ENCODE results near the gene DLG4. TPM values are rescaled to one million over a fixed set of nuclear protein-coding genes. Genes with fewer than 3 reads are reported as not detected.

The DLG4 gene
- total and polyA plus RNA-seq, 9 donors, result 11.0 to 67.7 (median 28.3) TPM

DNA sequence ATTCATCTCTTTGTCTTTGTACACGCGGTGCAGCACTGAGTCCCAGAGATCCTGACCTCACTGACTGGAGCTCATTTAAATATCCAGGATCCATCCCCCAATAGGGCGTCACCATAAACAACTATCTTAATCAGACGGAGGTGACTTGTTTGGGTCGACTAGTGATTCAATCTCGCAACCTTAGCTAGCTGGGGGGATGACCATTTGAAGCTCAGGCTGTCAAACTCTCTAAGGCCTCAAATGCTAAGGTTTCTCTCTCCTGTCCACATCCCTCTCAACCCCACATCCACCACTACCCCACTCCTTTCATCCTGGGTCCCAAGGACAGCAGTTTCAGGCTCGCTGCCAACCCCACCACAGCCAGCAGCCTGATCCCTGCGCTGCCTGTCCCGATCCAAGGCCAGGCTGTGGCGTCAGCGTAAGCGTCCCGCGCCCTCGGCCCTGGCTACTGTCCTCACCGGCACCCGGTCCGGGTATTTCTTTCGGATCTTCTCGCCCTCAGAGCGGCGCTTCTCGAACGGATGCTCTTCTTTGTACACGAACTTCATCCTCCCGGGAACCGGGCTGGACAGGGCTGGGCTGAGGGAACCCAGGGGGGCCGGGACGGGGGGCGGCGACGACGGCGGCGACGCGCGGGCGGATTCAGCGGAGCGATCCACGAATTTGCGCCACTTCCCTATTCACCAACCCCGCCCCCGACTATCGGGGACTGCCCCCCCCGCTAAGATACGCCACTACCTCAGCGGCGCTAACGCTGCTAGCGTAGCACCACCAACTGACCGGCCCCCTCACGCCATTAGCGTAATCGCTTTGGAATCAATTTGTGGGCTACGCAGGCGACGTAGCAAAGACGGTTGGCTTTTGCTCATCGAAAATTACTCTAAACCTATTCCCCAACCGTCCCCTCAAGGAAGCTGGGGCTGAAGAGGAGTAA lies 22.4 kb upstream of the DLG4 start, which contains the start of gene GABARAP:
Gene GABARAP, minus strand, starts transcription at position 667 of the 934 bp plus-strand sequence. Its CDS starts 119 bp downstream, at position 548.
- Histone ChIP-seq H3K4me3 (peak within 1 kb of the TSS; percentile 86), H3K27ac (peak within 1 kb of the TSS; percentile 91 to 98), H3K27me3 (no peaks in the 10 kb centered on the region), H3K36me3 (no peaks in the 10 kb centered on the region), H3K9me3 (no peaks in the 10 kb centered on the region), H3K4me1 (ENCODE audit: insufficient read depth) (peaks cover 7% of the 10 kb centered on the region)
- 0 to 1% (median 0%) methylated on average over 56 to 62 of the region's 62 CpGs for WGBS, 3 donors
- DNase-seq, result peak; percentile 94 to 98 (median 97)
- intact Hi-C loops (cut with DNase I), result no loop called here
- peak; percentile 82 for TF ChIP-seq POLR2A (IDR thresholded peaks at IDR 0.05)
- no peak for TF ChIP-seq EP300 (IDR thresholded peaks at IDR 0.05)
- TF ChIP-seq, protein P1, sequence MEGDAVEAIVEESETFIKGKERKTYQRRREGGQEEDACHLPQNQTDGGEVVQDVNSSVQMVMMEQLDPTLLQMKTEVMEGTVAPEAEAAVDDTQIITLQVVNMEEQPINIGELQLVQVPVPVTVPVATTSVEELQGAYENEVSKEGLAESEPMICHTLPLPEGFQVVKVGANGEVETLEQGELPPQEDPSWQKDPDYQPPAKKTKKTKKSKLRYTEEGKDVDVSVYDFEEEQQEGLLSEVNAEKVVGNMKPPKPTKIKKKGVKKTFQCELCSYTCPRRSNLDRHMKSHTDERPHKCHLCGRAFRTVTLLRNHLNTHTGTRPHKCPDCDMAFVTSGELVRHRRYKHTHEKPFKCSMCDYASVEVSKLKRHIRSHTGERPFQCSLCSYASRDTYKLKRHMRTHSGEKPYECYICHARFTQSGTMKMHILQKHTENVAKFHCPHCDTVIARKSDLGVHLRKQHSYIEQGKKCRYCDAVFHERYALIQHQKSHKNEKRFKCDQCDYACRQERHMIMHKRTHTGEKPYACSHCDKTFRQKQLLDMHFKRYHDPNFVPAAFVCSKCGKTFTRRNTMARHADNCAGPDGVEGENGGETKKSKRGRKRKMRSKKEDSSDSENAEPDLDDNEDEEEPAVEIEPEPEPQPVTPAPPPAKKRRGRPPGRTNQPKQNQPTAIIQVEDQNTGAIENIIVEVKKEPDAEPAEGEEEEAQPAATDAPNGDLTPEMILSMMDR (IDR thresholded peaks at IDR 0.05), result no peak

DNA sequence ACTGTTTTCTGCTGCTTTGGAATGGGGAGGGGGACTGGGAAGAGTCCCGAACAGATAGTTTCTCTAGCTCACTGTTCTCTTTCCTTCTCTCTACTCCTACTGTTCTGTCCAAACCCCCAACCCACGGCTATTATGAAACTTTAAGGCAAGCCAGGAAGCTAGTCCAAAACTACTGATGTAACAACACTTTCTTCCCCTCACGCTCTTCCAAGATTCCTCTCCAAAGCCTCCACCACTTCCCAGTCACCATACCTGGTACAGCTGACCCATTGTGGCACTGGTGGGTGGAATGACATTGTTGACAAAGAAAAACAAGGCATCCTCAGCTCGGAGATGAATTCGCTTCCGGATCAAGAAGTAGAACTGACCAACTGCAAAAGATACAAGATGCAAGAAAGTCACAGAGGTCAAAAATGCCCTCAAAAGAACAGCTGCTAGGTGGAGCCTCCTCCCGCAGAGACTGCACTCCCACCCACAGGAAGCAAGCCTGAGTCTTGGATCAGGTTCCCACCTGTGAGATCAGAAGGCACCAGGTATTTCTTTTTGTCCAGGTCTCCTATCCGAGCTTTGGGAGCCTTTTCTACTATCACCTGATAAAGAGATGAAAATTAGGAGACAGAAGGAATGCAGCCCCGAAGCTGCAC lies 21.6 kb upstream of the DLG4 start:
- whole genome bisulfite sequencing, 3 donors, result 24 to 26% (median 24%) methylated on average over 9 of the region's 9 CpGs
- peak overlapping the region; percentile 91 to 98 for H3K27ac ChIP-seq
- H3K36me3 ChIP-seq, result no peaks in the 10 kb centered on the region
- intact Hi-C loops (cut with DNase I), result no loop called here
- peaks cover 7% of the 10 kb centered on the region for H3K4me1 ChIP-seq (ENCODE audit: insufficient read depth)
- TF ChIP-seq EP300 (IDR thresholded peaks at IDR 0.05) (no peak), POLR2A (IDR thresholded peaks at IDR 0.05) (no peak)
- TF ChIP-seq, protein P1 (IDR thresholded peaks at IDR 0.05), result no peak
- DNase-seq, result no peak
- H3K4me3 ChIP-seq, result peak overlapping the region; percentile 86
- no peaks in the 10 kb centered on the region for H3K27me3 ChIP-seq
- no peaks in the 10 kb centered on the region for H3K9me3 ChIP-seq

DNA sequence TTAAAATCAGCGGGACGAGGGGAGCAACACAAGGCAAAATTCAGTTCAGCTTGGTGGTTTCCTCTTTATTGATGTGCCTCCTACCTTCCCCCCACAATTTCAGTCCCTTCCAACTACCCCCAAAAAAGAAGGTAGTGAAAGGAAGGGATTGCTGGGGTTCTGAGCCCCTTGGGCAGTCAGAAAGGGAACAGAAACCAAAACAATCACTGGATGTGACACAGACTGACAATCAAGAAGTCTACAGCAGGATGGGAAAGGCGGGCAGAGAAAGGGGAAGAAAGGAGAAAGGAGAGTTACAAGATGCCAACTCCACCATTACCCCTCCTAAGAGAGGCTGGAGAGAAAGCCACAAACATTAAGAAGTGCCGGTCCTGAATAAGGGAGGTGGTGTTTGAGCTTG lies 20.7 kb upstream of the DLG4 start:
- 63 to 66% (median 64%) methylated on average over 4 of the region's 4 CpGs for whole genome bisulfite sequencing, 3 donors
- H3K4me1 ChIP-seq (ENCODE audit: insufficient read depth), result peaks cover 7% of the 10 kb centered on the region
- H3K36me3 ChIP-seq, result no peaks in the 10 kb centered on the region
- no peaks in the 10 kb centered on the region for H3K9me3 ChIP-seq
- no peak overlapping the region for H3K4me3 ChIP-seq
- H3K27me3 ChIP-seq, result no peaks in the 10 kb centered on the region
- DNase-seq, result no peak
- peak overlapping the region in 1 of 2 donors; percentile 98 for H3K27ac ChIP-seq
- intact Hi-C loops (cut with DNase I), result no loop called here
- no peak for TF ChIP-seq POLR2A (IDR thresholded peaks at IDR 0.05)

DNA sequence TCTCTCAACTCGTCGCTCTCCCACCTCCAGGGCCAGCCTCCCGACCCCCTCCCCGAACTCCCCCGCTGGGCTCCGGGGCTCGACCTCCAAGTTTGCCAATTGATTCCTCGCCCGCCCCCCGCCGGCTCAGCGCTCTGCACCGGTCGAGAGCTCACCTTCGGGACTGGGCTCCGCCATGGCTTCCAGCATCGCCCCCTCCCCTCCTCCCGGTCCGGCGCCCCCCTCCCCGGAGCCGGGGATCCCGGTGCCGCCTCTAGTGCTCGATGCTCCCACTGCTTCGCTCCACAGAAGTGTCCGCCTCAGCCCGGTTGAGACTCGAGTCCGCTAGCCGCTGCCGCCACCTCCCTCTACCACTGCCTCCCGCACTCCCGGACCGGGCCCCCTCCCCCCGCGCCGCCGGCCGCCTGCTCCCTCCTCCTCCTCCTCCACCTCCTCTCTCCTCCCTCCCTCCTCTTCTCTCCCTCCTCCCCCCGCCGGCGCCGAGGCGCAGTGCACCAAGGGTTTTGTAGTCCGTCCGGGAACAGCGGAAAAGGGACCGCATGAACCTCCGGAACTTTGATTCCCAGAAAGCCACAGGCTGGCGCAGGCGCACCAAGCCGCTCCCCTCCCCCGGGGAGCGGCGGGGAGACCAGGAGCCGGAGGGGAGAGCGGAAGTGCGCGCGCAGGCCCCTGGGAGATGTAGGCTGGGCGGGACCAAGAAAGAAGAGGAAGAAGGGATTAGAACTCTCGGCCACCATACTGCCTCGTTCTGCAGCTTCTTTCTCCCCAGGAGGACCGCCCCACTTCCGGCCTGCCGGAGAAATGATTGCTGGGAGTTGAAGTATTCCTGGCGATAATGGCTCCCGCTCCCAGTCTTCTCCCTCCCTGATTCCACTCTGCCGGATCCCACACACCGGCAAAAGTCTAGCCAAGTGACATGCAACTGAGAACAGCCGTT lies 19.7 kb upstream of the DLG4 start, which contains the start of gene PHF23:
Gene PHF23, minus strand, starts transcription at position 367 of the 937 bp plus-strand sequence. Its CDS starts 178 bp downstream, at position 189.
- H3K4me3 ChIP-seq, result peak within 1 kb of the TSS; percentile 99
- TF ChIP-seq, protein P1 (IDR thresholded peaks at IDR 0.05), result peak in 1 of 3 donors; percentile 47
- TF ChIP-seq EP300 (IDR thresholded peaks at IDR 0.05) (peak; percentile 45), POLR2A (IDR thresholded peaks at IDR 0.05) (peak; percentile 67)
- H3K36me3 ChIP-seq, result no peaks in the 10 kb centered on the region
- H3K27me3 ChIP-seq, result no peaks in the 10 kb centered on the region
- peak within 1 kb of the TSS; percentile 82 to 85 for H3K27ac ChIP-seq
- 0 to 1% (median 1%) methylated on average over 71 to 72 of the region's 72 CpGs for WGBS, 3 donors
- no peaks in the 10 kb centered on the region for H3K9me3 ChIP-seq
- peak; percentile 98 to 100 (median 99) for DNase-seq
- peaks cover 7% of the 10 kb centered on the region for H3K4me1 ChIP-seq (ENCODE audit: insufficient read depth)
- intact Hi-C loops (cut with DNase I), result no loop called here

All from ovary (tissue), 9 donors.